Activated CD8-positive, alpha-beta memory T cell treated with anti-CD3 and anti-CD28 coated beads for 36 hours (primary cell): ENCODE results near the gene RABEPK. TPM values are rescaled to one million over a fixed set of nuclear protein-coding genes. Genes with fewer than 3 reads are reported as not detected.
"Not testable (repeated sequence)": the region's sequence is repeated elsewhere in the genome, so short reads cannot be mapped to it uniquely, and the experiment has no call there.

ENCODE experiments used
- CTCF ChIA-PET: fragments of 350-600 bp; sonication (Branson Sonifier 250); formaldehyde crosslinking; loops from one replicate; lab custom pipeline; 2021; ENCODE audit warnings: antibody characterized with exemption; lab: Charles Lee
- POLR2A ChIA-PET: fragments of 350-600 bp; sonication (Branson Sonifier 250); formaldehyde crosslinking; loops from one replicate; lab custom pipeline; 2021; ENCODE audit warnings: antibody characterized with exemption; lab: Charles Lee
- total RNA-seq, 2 experiments: library from RNA; stranded (reverse); gene quantifications; one replicate each; pipeline ENCODE4 v1.2.3, GENCODE V29; 2021

RABEPK gene
- 10 to 100 TPM; 40.0 to 41.6 TPM for total RNA-seq

- ChIA-PET POLR2A (interaction anchor here (0.5 to 1.5 kb wide), 9 partner anchors 10 to 1230 kb away, joined by 3 to 7 read pairs (median 4); partner anchors contain the start of genes HSPA5 and SCAI), CTCF (interaction anchor here (0.6 to 1.4 kb wide), 2 partner anchors 10 to 91 kb away, joined by 4 to 10 read pairs; no protein-coding TSS in a partner anchor)
These were observed at the start of gene RABEPK for GRCh38 chr9:125200216-125201047. RABEPK (plus strand) TSS chr9:125200542; CDS start chr9:125203014, 2,472 bp downstream.

GRCh38 chr9:125151730-125152129, 48.6 kb upstream of the RABEPK start:
- CTCF ChIA-PET = interaction anchor here (1.3 kb wide), 1 partner anchor 298 kb away, joined by 3 read pairs; the partner anchor contains the start of gene WDR38
- POLR2A ChIA-PET = no interaction called here

- POLR2A ChIA-PET = no interaction called here
- CTCF ChIA-PET = no interaction called here
These were observed 46.5 kb upstream of the RABEPK start for GRCh38 chr9:125153712-125154367.

- ChIA-PET POLR2A (no interaction called here), CTCF (no interaction called here)
These were observed 43.8 kb upstream of the RABEPK start for GRCh38 chr9:125156551-125156950.

GRCh38 chr9:125160750-125161149, 39.6 kb upstream of the RABEPK start:
- POLR2A ChIA-PET = no interaction called here
- CTCF ChIA-PET = no interaction called here

GRCh38 chr9:125161284-125161918, 38.9 kb upstream of the RABEPK start:
- CTCF ChIA-PET = interaction anchor here (0.6 kb wide), 1 partner anchor 119 kb away, joined by 4 read pairs; no protein-coding TSS in a partner anchor
- POLR2A ChIA-PET = no interaction called here

- POLR2A ChIA-PET, CTCF ChIA-PET: not testable (repeated sequence)
These were observed 37.5 kb upstream of the RABEPK start for GRCh38 chr9:125162891-125163290.

GRCh38 chr9:125166762-125167161, 33.6 kb upstream of the RABEPK start:
- ChIA-PET CTCF (interaction anchor here (0.6 kb wide), 1 partner anchor 81 kb away, joined by 4 read pairs; no protein-coding TSS in a partner anchor), POLR2A (interaction anchor here (0.7 kb wide), 1 partner anchor 182 kb away, joined by 4 read pairs; no protein-coding TSS in a partner anchor)

- ChIA-PET POLR2A (no interaction called here), CTCF (interaction anchor here (0.7 kb wide), 1 partner anchor 161 kb away, joined by 3 read pairs; no protein-coding TSS in a partner anchor)
These were observed 30.4 kb upstream of the RABEPK start for GRCh38 chr9:125169895-125170294.

GRCh38 chr9:125172031-125172755, 28.1 kb upstream of the RABEPK start:
- POLR2A ChIA-PET = no interaction called here
- CTCF ChIA-PET = no interaction called here

GRCh38 chr9:125176636-125177035, 23.7 kb upstream of the RABEPK start:
- POLR2A ChIA-PET = no interaction called here
- CTCF ChIA-PET = no interaction called here

- ChIA-PET CTCF (no interaction called here), POLR2A (no interaction called here)
These were observed 22.5 kb upstream of the RABEPK start for GRCh38 chr9:125177888-125178287.

GRCh38 chr9:125179776-125180175, 20.6 kb upstream of the RABEPK start:
- POLR2A ChIA-PET = not testable (repeated sequence)
- CTCF ChIA-PET = interaction anchor here (1.2 kb wide), 1 partner anchor 15 kb away, joined by 4 read pairs; no protein-coding TSS in a partner anchor

- ChIA-PET CTCF (no interaction called here), POLR2A (no interaction called here)
These were observed 19.5 kb upstream of the RABEPK start for GRCh38 chr9:125180876-125181275.

GRCh38 chr9:125181756-125182155, 18.6 kb upstream of the RABEPK start:
- CTCF ChIA-PET = not testable (repeated sequence)
- POLR2A ChIA-PET = interaction anchor here (0.5 kb wide), 1 partner anchor 18 kb away, joined by 5 read pairs; no protein-coding TSS in a partner anchor

- ChIA-PET POLR2A (no interaction called here), CTCF (no interaction called here)
These were observed 17.3 kb upstream of the RABEPK start for GRCh38 chr9:125183054-125183453.

- ChIA-PET POLR2A (no interaction called here), CTCF (no interaction called here)
These were observed 16.8 kb upstream of the RABEPK start for GRCh38 chr9:125183561-125183960.

- ChIA-PET CTCF (no interaction called here), POLR2A (interaction anchor here (0.5 to 0.8 kb wide), 2 partner anchors 10 to 63 kb away, joined by 3 to 5 read pairs; no protein-coding TSS in a partner anchor)
These were observed 11.4 kb upstream of the RABEPK start for GRCh38 chr9:125189011-125189360.
